ENCODE measurements around the gene FSTL4.

- TF ChIP-seq CTCF (IDR thresholded peaks at IDR 0.05; ENCODE audit: low read depth, low read length, missing input control) (no peak), TAF1 (conservative IDR thresholded peaks at IDR 0.05) (no peak)
- TF ChIP-seq, protein P1, sequence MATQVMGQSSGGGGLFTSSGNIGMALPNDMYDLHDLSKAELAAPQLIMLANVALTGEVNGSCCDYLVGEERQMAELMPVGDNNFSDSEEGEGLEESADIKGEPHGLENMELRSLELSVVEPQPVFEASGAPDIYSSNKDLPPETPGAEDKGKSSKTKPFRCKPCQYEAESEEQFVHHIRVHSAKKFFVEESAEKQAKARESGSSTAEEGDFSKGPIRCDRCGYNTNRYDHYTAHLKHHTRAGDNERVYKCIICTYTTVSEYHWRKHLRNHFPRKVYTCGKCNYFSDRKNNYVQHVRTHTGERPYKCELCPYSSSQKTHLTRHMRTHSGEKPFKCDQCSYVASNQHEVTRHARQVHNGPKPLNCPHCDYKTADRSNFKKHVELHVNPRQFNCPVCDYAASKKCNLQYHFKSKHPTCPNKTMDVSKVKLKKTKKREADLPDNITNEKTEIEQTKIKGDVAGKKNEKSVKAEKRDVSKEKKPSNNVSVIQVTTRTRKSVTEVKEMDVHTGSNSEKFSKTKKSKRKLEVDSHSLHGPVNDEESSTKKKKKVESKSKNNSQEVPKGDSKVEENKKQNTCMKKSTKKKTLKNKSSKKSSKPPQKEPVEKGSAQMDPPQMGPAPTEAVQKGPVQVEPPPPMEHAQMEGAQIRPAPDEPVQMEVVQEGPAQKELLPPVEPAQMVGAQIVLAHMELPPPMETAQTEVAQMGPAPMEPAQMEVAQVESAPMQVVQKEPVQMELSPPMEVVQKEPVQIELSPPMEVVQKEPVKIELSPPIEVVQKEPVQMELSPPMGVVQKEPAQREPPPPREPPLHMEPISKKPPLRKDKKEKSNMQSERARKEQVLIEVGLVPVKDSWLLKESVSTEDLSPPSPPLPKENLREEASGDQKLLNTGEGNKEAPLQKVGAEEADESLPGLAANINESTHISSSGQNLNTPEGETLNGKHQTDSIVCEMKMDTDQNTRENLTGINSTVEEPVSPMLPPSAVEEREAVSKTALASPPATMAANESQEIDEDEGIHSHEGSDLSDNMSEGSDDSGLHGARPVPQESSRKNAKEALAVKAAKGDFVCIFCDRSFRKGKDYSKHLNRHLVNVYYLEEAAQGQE (IDR thresholded peaks at IDR 0.05): no peak
Observed at GRCh38 chr5:133250527-133250926, 361.8 kb downstream of the FSTL4 start.

Data from liver (tissue), 3 donors.